GM12892 (cell line): ENCODE data around the gene JAKMIP2.

Experiments
- POLR2A ChIP-seq: IDR thresholded peaks from 2 replicates; pipeline ENCODE4 v1.6.1; 2011; ENCODE audit warnings: low read depth, low read length, control low read depth
- TAF1 ChIP-seq: IDR thresholded peaks from 2 replicates; pipeline ENCODE4 v1.6.1; 2011; ENCODE audit warnings: low read depth, mild to moderate bottlenecking, control low read depth, low read length, borderline replicate concordance

GRCh38 chr5:147733075-147733474, 49.5 kb downstream of the JAKMIP2 start:
- TF ChIP-seq POLR2A (no peak), TAF1 (no peak)
